Measurements from ENCODE around the gene DOCK2.
"Not testable (repeated sequence)": the region's sequence is repeated elsewhere in the genome, so short reads cannot be mapped to it uniquely, and the experiment has no call there.

Gene DOCK2

GRCh38 chr5:170076211-170076610 is 439.1 kb downstream of the DOCK2 start:
- no peak for DNase-seq

- DNase-seq: no peak
These were observed 439.7 kb downstream of the DOCK2 start for GRCh38 chr5:170076739-170077138.

- DNase-seq: no peak
These were observed 440.5 kb downstream of the DOCK2 start for GRCh38 chr5:170077526-170077925.

- DNase-seq: no peak
These were observed 441.4 kb downstream of the DOCK2 start for GRCh38 chr5:170078458-170078857.

GRCh38 chr5:170078931-170079330 is 441.9 kb downstream of the DOCK2 start:
- no peak for DNase-seq

- DNase-seq: no peak
These were observed 443.1 kb downstream of the DOCK2 start for GRCh38 chr5:170080217-170080616.

- no peak for DNase-seq
These were observed 443.8 kb downstream of the DOCK2 start for GRCh38 chr5:170080786-170081445.

- DNase-seq: no peak
These were observed 444.5 kb downstream of the DOCK2 start for GRCh38 chr5:170081616-170082015.

GRCh38 chr5:170082701-170083100 is 445.6 kb downstream of the DOCK2 start:
- no peak for DNase-seq

GRCh38 chr5:170087168-170087817 is 450.2 kb downstream of the DOCK2 start:
- no peak for DNase-seq

GRCh38 chr5:170092455-170093101 is 455.5 kb downstream of the DOCK2 start:
- DNase-seq: no peak

GRCh38 chr5:170094329-170094728 is 457.3 kb downstream of the DOCK2 start:
- not testable (repeated sequence) for DNase-seq

GRCh38 chr5:170095646-170096045 is 458.6 kb downstream of the DOCK2 start:
- no peak for DNase-seq

- no peak for DNase-seq
These were observed 460.9 kb downstream of the DOCK2 start for GRCh38 chr5:170097934-170098333.

- no peak for DNase-seq
These were observed 463.2 kb downstream of the DOCK2 start for GRCh38 chr5:170100066-170100943.

GRCh38 chr5:170103447-170103846 is 466.4 kb downstream of the DOCK2 start:
- no peak for DNase-seq

- DNase-seq: no peak
These were observed 467.2 kb downstream of the DOCK2 start for GRCh38 chr5:170104299-170104698.

GRCh38 chr5:170104710-170105109 is 467.6 kb downstream of the DOCK2 start:
- no peak for DNase-seq

- DNase-seq: no peak
These were observed 468.9 kb downstream of the DOCK2 start, which contains the start of gene FOXI1 for GRCh38 chr5:170105642-170106611. TSS of gene FOXI1 (plus strand) at chr5:170105897. CDS start at chr5:170105958, 61 bp downstream.

- no peak for DNase-seq
These were observed 470.6 kb downstream of the DOCK2 start for GRCh38 chr5:170107674-170108073.

- DNase-seq: no peak
These were observed 471.3 kb downstream of the DOCK2 start for GRCh38 chr5:170108266-170108785.
